NCI-H774 (cell line): ENCODE measurements around the gene CEACAM19.
A peak's percentile ranks its signal among the peaks of the same experiment; 100 is the strongest.
"Not testable (repeated sequence)": the region's sequence is repeated elsewhere in the genome, so short reads cannot be mapped to it uniquely, and the experiment has no call there.

Experiments used
- DNase-seq: peaks from one replicate; lab custom pipeline; 2025; lab: John Stamatoyannopoulos, UW

Gene CEACAM19

GRCh38 chr19:44675521-44675920, 4.2 kb downstream of the CEACAM19 start:
- DNase-seq, result no peak

- DNase-seq, result no peak
These were observed 5.9 kb downstream of the CEACAM19 start for GRCh38 chr19:44677019-44677811.

- DNase-seq, result no peak
These were observed 9.3 kb downstream of the CEACAM19 start for GRCh38 chr19:44680536-44680935.

GRCh38 chr19:44681992-44682790, 10.9 kb downstream of the CEACAM19 start:
- no peak for DNase-seq

GRCh38 chr19:44682807-44683206, 11.5 kb downstream of the CEACAM19 start:
- no peak for DNase-seq

GRCh38 chr19:44683434-44684210, 12.3 kb downstream of the CEACAM19 start:
- DNase-seq, result no peak

- DNase-seq, result not testable (repeated sequence)
These were observed 13.1 kb downstream of the CEACAM19 start for GRCh38 chr19:44684396-44684795.

- no peak for DNase-seq
These were observed 13.9 kb downstream of the CEACAM19 start for GRCh38 chr19:44684892-44685863.

GRCh38 chr19:44685877-44686276, 14.6 kb downstream of the CEACAM19 start:
- no peak for DNase-seq

GRCh38 chr19:44686896-44687295, 15.6 kb downstream of the CEACAM19 start:
- no peak for DNase-seq

- no peak for DNase-seq
These were observed 16.6 kb downstream of the CEACAM19 start for GRCh38 chr19:44687888-44688287.

- DNase-seq, result peak; percentile 32
These were observed 18.2 kb downstream of the CEACAM19 start for GRCh38 chr19:44689290-44690130.

- no peak for DNase-seq
These were observed 18.8 kb downstream of the CEACAM19 start for GRCh38 chr19:44690131-44690440.

- no peak for DNase-seq
These were observed 21.1 kb downstream of the CEACAM19 start for GRCh38 chr19:44692379-44692721.

GRCh38 chr19:44694184-44694579, 22.9 kb downstream of the CEACAM19 start:
- DNase-seq, result no peak

- peak; percentile 24 for DNase-seq
These were observed 25.8 kb downstream of the CEACAM19 start for GRCh38 chr19:44696939-44697669.

- no peak for DNase-seq
These were observed 26.4 kb downstream of the CEACAM19 start for GRCh38 chr19:44697670-44698034.

- DNase-seq, result no peak
These were observed 27.4 kb downstream of the CEACAM19 start, which contains the start of gene CEACAM16 for GRCh38 chr19:44698492-44699201. TSS of gene CEACAM16 (plus strand) at chr19:44699151. CDS start at chr19:44701457, 2,306 bp downstream.

- DNase-seq, result no peak
These were observed 29.3 kb downstream of the CEACAM19 start for GRCh38 chr19:44700547-44700946.
